H9 (cell line): ENCODE measurements around the gene TRPM2. TPM values are rescaled to one million over a fixed set of nuclear protein-coding genes. Genes with fewer than 3 reads are reported as not detected.

ENCODE experiments used
- DNase-seq: peaks from one replicate; pipeline ENCODE4 v3.0.0-alpha.2; 2017
- H2AFZ ChIP-seq: one replicate; pipeline ENCODE4 v1.6.1; 2013; ENCODE audit warnings: mild to moderate bottlenecking, low read length, control low read depth, moderate library complexity
- H2AK5ac ChIP-seq: 2 replicates; pipeline ENCODE4 v1.6.1; 2013; ENCODE audit warnings: low read length, control low read depth, mixed read lengths; ENCODE audit not compliant: insufficient read length
- H2BK120ac ChIP-seq: one replicate; pipeline ENCODE4 v1.6.1; 2013; ENCODE audit warnings: low read depth, mild to moderate bottlenecking, low read length, control low read depth, inconsistent platforms; ENCODE audit not compliant: poor library complexity, severe bottlenecking
- H2BK12ac ChIP-seq: 2 replicates; pipeline ENCODE4 v1.6.1; 2013; ENCODE audit warnings: low read length, control low read depth, mixed read lengths, low read depth; ENCODE audit not compliant: insufficient read length
- H2BK15ac ChIP-seq: 2 replicates; pipeline ENCODE4 v1.6.1; 2013; ENCODE audit warnings: low read depth, low read length, control low read depth
- H2BK20ac ChIP-seq: one replicate; pipeline ENCODE4 v1.6.1; 2013; ENCODE audit warnings: low read depth, mild to moderate bottlenecking, low read length, control low read depth, inconsistent platforms; ENCODE audit not compliant: poor library complexity, severe bottlenecking
- H2BK5ac ChIP-seq: 2 replicates; pipeline ENCODE4 v1.6.1; 2013; ENCODE audit warnings: low read length, control low read depth, mixed read lengths; ENCODE audit not compliant: insufficient read length
- H3K14ac ChIP-seq: 2 replicates; pipeline ENCODE4 v1.6.1; 2013; ENCODE audit warnings: low read length, control low read depth; ENCODE audit not compliant: insufficient read depth
- H3K18ac ChIP-seq: 2 replicates; pipeline ENCODE4 v1.6.1; 2013; ENCODE audit warnings: low read depth, mild to moderate bottlenecking, mixed read lengths, low read length, control low read depth; ENCODE audit not compliant: insufficient read length
- H3K23ac ChIP-seq: 2 replicates; pipeline ENCODE4 v1.6.1; 2013; ENCODE audit warnings: low read length, control low read depth, mixed read lengths, low read depth; ENCODE audit not compliant: insufficient read length
- H3K23me2 ChIP-seq: 2 replicates; pipeline ENCODE4 v1.6.1; 2013; ENCODE audit warnings: low read depth, mild to moderate bottlenecking, mixed read lengths, low read length, control low read depth; ENCODE audit not compliant: insufficient read length, poor library complexity, severe bottlenecking
- H3K27ac ChIP-seq: 2 replicates; pipeline ENCODE4 v1.5.1; 2013; ENCODE audit warnings: low read length, control low read depth, mixed read lengths, low read depth; ENCODE audit not compliant: insufficient read length
- H3K27me3 ChIP-seq: 2 replicates; pipeline ENCODE4 v1.6.1; 2013; ENCODE audit warnings: low read length, control low read depth, inconsistent platforms; ENCODE audit not compliant: insufficient read depth
- H3K4ac ChIP-seq: 2 replicates; pipeline ENCODE4 v1.6.1; 2013; ENCODE audit warnings: low read depth, mild to moderate bottlenecking, control low read depth, inconsistent platforms, low read length, moderate library complexity
- H3K4me1 ChIP-seq: 2 replicates; pipeline ENCODE4 v1.6.1; 2013; ENCODE audit warnings: low read length, control low read depth, inconsistent platforms; ENCODE audit not compliant: insufficient read depth
- H3K4me2 ChIP-seq: 2 replicates; pipeline ENCODE4 v1.6.1; 2013; ENCODE audit warnings: low read length, control low read depth, mixed read lengths; ENCODE audit not compliant: insufficient read length, insufficient read depth
- H3K56ac ChIP-seq: 2 replicates; pipeline ENCODE4 v1.6.1; 2013; ENCODE audit warnings: low read depth, mild to moderate bottlenecking, mixed read lengths, low read length, control low read depth; ENCODE audit not compliant: insufficient read length
- H3K79me1 ChIP-seq: 2 replicates; pipeline ENCODE4 v1.6.1; 2013; ENCODE audit warnings: low read depth, mild to moderate bottlenecking, moderate library complexity, low read length, control low read depth, inconsistent platforms; ENCODE audit not compliant: insufficient read depth, poor library complexity, severe bottlenecking
- H3K79me2 ChIP-seq: 2 replicates; pipeline ENCODE4 v1.6.1; 2013; ENCODE audit warnings: low read length, control low read depth, inconsistent platforms; ENCODE audit not compliant: insufficient read depth
- H3K9ac ChIP-seq: 2 replicates; pipeline ENCODE4 v1.6.1; 2013; ENCODE audit warnings: low read length, control low read depth, mixed read lengths; ENCODE audit not compliant: insufficient read length; ENCODE audit errors: extremely low read depth
- H3K9me3 ChIP-seq: one replicate; pipeline ENCODE4 v1.6.1; 2013; ENCODE audit warnings: low read depth, low read length, inconsistent platforms; ENCODE audit not compliant: control insufficient read depth
- H3T11ph ChIP-seq: one replicate; pipeline ENCODE4 v1.6.1; 2013; ENCODE audit warnings: mild to moderate bottlenecking, low read length, control low read depth, inconsistent platforms
- H4K20me1 ChIP-seq: one replicate; pipeline ENCODE4 v1.6.1; 2013; ENCODE audit not compliant: control insufficient read depth, insufficient read length, insufficient read depth
- H4K5ac ChIP-seq: 2 replicates; pipeline ENCODE4 v1.6.1; 2013; ENCODE audit warnings: low read depth, mild to moderate bottlenecking, mixed read lengths, low read length, control low read depth; ENCODE audit not compliant: insufficient read length
- H4K8ac ChIP-seq: replicated peaks from 2 replicates; pipeline ENCODE4 v1.6.1; 2013; ENCODE audit warnings: low read length, control low read depth, mixed read lengths, low read depth; ENCODE audit not compliant: insufficient read length
- H4K91ac ChIP-seq: 2 replicates; pipeline ENCODE4 v1.6.1; 2013; ENCODE audit warnings: low read depth, mild to moderate bottlenecking, moderate library complexity, mixed read lengths, low read length, control low read depth; ENCODE audit not compliant: insufficient read length
- H3K27ac Mint-ChIP-seq, 3 experiments: 2 replicates in 2 of 3; 3 replicates in 1 of 3; pipeline ENCODE4 v1.8.0; 2020 to 2021; ENCODE audit warnings: mixed read lengths in 3 of 3, mild to moderate bottlenecking in 1 of 3, moderate library complexity in 1 of 3
- H3K27me3 Mint-ChIP-seq: 2 replicates; pipeline ENCODE4 v1.8.0; 2021; ENCODE audit warnings: low read depth, mild to moderate bottlenecking, moderate library complexity, mixed read lengths
- H3K36me3 Mint-ChIP-seq, 3 experiments: 2 replicates in 2 of 3; 3 replicates in 1 of 3; pipeline ENCODE4 v1.8.0; 2020 to 2021; ENCODE audit warnings: low read depth in 3 of 3, mixed read lengths in 3 of 3; ENCODE audit not compliant: insufficient read depth in 1 of 3
- H3K4me1 Mint-ChIP-seq, 2 experiments: 2 replicates each; pipeline ENCODE4 v1.8.0; 2020; ENCODE audit warnings: mixed read lengths in 2 of 2
- H3K4me3 Mint-ChIP-seq, 2 experiments: 2 replicates in 1 of 2; 3 replicates in 1 of 2; pipeline ENCODE4 v1.8.0; 2020 to 2021; ENCODE audit warnings: mild to moderate bottlenecking in 2 of 2, mixed read lengths in 2 of 2, moderate library complexity in 1 of 2
- H3K9me3 Mint-ChIP-seq, 2 experiments: 2 replicates in 1 of 2; 3 replicates in 1 of 2; pipeline ENCODE4 v1.8.0; 2020; ENCODE audit warnings: mild to moderate bottlenecking in 2 of 2, mixed read lengths in 2 of 2, moderate library complexity in 1 of 2
- WGBS: extraction: QIAGEN DNeasy Blood & Tissue Kit; methylation state at CpG from one replicate; pipeline ENCODE4 v1.1.7; 2013; ENCODE audit warnings: missing lambda C conversion rate, low lambda C conversion rate, mixed read lengths; ENCODE audit not compliant: insufficient read length; ENCODE audit errors: extremely low coverage; 5-methylcytosine and 5-hydroxymethylcytosine counted together
- total RNA-seq: library from RNA; stranded (reverse); gene quantifications from 2 replicates; pipeline ENCODE4 v1.2.1, GENCODE V29; 2021
- TF ChIP-seq, protein P1 (sequence below): fragments of 200-600 bp; sonication (generic); conservative IDR thresholded peaks from 3 replicates; pipeline ENCODE4 v1.8.0; 2021; ENCODE audit warnings: antibody characterized with exemption, mild to moderate bottlenecking

Gene TRPM2
- total RNA-seq, 1 experiment from 2014 or later = 0.68 TPM

GRCh38 chr21:44327603-44327974, 25.8 kb upstream of the TRPM2 start:
- no peak for DNase-seq
- H3K14ac ChIP-seq = no peak overlapping the region
- no peak overlapping the region for H3K18ac ChIP-seq
- H3K4me2 ChIP-seq = no peak overlapping the region
- H2BK15ac ChIP-seq = no peak overlapping the region
- H3K4ac ChIP-seq = no peak overlapping the region
- no peak overlapping the region for H3K23ac ChIP-seq
- no peaks in the 10 kb centered on the region for H3K23me2 ChIP-seq
- H2BK120ac ChIP-seq = no peak overlapping the region
- no peak overlapping the region for H4K91ac ChIP-seq
- H2AFZ ChIP-seq = no peak overlapping the region
- no peak overlapping the region for H2BK5ac ChIP-seq
- no peak overlapping the region for H3K9ac ChIP-seq
- no peaks in the 10 kb centered on the region for H4K20me1 ChIP-seq
- no peak overlapping the region for H3T11ph ChIP-seq
- WGBS = no CpG with 5 or more reads among the region's 11 CpGs
- no peaks in the 10 kb centered on the region for H3K27me3 Mint-ChIP-seq
- no peak overlapping the region for H3K27ac ChIP-seq
- H3K27me3 ChIP-seq = no peaks in the 10 kb centered on the region
- H3K4me1 ChIP-seq = no peaks in the 10 kb centered on the region
- no peaks in the 10 kb centered on the region for H3K79me2 ChIP-seq
- no peak overlapping the region for H4K8ac ChIP-seq
- H3K27ac Mint-ChIP-seq = no peak overlapping the region
- H3K56ac ChIP-seq = no peak overlapping the region
- H3K4me3 Mint-ChIP-seq = no peak overlapping the region
- no peak overlapping the region for H2BK12ac ChIP-seq
- H4K5ac ChIP-seq = no peak overlapping the region
- H3K9me3 Mint-ChIP-seq = no peaks in the 10 kb centered on the region
- H2AK5ac ChIP-seq = no peak overlapping the region
- TF ChIP-seq, protein P1, sequence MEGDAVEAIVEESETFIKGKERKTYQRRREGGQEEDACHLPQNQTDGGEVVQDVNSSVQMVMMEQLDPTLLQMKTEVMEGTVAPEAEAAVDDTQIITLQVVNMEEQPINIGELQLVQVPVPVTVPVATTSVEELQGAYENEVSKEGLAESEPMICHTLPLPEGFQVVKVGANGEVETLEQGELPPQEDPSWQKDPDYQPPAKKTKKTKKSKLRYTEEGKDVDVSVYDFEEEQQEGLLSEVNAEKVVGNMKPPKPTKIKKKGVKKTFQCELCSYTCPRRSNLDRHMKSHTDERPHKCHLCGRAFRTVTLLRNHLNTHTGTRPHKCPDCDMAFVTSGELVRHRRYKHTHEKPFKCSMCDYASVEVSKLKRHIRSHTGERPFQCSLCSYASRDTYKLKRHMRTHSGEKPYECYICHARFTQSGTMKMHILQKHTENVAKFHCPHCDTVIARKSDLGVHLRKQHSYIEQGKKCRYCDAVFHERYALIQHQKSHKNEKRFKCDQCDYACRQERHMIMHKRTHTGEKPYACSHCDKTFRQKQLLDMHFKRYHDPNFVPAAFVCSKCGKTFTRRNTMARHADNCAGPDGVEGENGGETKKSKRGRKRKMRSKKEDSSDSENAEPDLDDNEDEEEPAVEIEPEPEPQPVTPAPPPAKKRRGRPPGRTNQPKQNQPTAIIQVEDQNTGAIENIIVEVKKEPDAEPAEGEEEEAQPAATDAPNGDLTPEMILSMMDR = no peak
- no peaks in the 10 kb centered on the region for H3K9me3 ChIP-seq
- H3K79me1 ChIP-seq = no peaks in the 10 kb centered on the region
- H3K4me1 Mint-ChIP-seq = 0 out of 4 replicates have a peak, but pooled peaks cover 0 to 3% of the 10 kb centered on the region in 2 experiments
- no peak overlapping the region for H2BK20ac ChIP-seq
- peaks cover 0 to 8% (median 6%) of the 10 kb centered on the region in 3 experiments; a peak in 5 of 7 replicates for H3K36me3 Mint-ChIP-seq
